NCI-H2029 (cell line): ENCODE results near the gene PNMA1.

Experiments used
- DNase-seq: peaks from one replicate; lab custom pipeline; 2025; lab: John Stamatoyannopoulos, UW

PNMA1 gene

GRCh38 chr14:73736842-73737241 lies 22.7 kb upstream of the PNMA1 start:
- DNase-seq, result no peak

GRCh38 chr14:73732006-73732405 lies 17.8 kb upstream of the PNMA1 start:
- DNase-seq, result no peak

- DNase-seq, result no peak
Measured at GRCh38 chr14:73731111-73731510, 16.9 kb upstream of the PNMA1 start.

GRCh38 chr14:73729556-73730265 lies 15.5 kb upstream of the PNMA1 start:
- no peak for DNase-seq

DNA sequence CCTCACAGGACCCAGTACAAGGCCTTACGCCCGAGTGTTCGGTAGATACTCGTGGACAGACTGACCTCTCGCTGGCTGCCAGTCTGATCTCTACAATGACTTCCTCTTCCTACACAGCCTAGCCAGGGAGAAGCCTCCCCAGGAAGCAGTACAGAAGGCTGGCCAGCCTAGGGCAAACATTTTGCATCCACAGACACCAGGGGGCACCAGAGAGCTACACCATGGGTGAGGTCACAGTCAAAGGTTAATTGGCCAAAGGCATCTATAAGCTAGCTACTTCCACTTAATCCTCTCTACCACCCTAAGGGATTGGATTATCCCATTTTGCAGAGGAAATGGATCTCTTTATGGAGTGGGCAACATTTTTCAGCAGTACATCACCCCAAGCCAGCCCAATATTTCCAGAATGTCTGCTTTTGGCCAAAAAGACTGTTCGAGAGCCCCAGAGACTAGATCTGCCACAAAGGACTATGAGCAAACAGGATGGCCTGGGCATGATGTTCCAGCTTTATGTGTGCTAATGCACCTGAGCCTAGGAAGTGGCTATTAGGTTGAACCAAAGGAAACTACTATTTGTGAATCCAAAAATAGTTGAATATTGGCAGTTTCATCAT lies 14.6 kb upstream of the PNMA1 start:
- DNase-seq, result peak; percentile 44

- DNase-seq, result no peak
Measured at GRCh38 chr14:73727166-73727565, 13.0 kb upstream of the PNMA1 start.

- no peak for DNase-seq
Measured at GRCh38 chr14:73726025-73726961, 12.1 kb upstream of the PNMA1 start.

DNA sequence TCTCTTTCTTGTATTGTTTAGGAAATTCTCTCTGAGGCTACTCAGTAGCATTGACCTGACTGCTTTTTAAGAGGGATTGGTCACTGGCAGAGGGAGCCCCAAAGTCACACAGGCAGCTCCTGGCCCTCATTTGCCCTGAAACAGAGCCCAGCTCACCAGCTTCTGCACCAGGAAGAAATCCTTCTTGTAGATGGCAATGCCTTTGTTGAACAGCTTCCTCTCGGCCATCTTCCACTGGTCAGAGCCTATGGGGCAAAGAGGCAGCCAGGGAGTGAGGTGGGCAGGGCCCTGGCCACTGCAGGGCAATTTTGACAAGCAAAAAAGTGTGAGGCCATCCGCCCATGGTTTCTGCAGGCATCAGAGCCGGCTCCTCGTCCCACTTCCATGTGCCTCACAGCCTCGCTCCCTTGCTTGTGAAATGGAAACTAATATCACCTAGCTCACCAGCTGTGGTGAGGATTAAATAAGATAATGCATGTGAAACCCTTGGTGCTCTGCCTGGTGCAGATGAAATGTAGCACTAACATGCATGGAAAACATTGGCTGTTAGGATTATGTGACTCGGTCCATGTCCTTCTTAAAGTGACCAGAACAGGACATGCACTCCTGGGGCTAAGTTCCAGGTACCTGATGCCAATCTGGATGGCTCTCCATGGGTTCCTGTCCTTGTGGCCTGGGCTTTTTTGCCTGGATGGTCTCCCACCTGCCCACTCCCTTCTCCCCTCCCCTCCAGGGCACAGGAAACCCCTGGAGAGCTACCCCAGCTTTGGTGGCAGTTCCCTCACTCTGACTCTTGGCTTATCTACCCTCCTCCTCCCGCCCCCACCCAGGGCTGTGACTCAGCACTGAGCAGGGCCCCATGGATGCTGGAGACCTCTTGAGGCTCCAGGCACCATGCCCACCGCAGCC lies 11.2 kb upstream of the PNMA1 start:
- DNase-seq, result no peak

DNA sequence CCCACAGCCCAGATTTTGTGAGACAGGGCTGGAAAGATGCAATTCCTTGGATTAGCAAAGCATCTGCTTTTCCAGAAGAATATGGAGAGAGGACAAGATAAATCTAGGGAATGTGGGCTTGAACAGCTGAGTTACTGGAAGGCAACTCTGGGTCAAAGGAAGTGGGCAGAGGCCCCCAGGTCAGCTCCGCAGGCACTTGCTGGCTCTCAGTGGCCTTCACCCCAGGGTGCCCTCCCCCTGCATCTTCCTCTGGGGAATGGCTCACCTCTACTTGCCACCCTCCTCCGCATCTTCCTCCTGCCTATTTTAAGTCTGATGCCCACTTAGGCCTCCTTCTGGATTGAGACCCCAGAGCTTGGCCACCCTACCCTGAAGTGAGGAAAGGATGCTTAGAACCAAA lies 10.5 kb upstream of the PNMA1 start:
- DNase-seq, result no peak

DNA sequence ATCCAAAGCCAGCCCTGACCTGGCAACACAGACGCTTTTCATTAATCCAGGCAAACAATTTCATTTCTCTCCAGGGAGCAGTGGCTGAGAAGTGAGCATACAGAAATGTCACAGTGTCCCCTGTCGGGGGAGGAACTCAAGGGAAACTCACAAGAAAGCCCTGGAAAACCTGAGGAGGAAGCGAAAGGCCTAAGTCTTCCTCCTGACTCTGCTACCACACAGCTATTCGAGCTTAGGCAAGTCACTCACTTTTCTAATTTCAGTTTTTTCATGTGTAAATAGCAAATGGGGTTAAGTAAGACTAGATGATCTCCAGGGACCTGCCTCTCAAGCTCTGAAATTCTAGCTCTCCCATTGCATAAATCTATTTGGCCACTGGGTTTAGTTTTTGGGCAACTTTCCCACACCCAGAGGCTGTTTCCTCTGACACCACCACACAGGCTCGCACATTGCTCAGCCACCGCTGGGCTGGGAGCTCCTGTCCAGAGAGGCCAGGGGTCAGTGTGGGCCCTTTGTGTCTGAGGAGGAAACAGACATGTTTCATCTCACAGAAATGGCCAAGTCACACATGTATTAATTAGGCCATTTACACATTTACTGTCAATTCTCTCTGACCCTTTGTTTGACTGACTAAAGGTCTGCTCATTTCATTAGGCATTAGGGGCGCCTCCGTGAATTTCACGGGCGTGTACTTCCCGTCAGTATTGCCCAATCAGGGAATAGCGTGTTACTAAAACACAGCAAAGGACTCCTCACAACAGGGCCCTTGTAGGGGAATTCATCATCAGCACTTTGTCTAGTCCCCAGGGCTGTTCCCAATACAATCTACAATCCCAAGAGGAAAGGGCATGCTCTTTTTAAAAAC lies 9.8 kb upstream of the PNMA1 start:
- no peak for DNase-seq

GRCh38 chr14:73723406-73723796 lies 9.2 kb upstream of the PNMA1 start:
- DNase-seq, result no peak

- no peak for DNase-seq
Measured at GRCh38 chr14:73722581-73722980, 8.4 kb upstream of the PNMA1 start.

GRCh38 chr14:73721101-73721821 lies 7.1 kb upstream of the PNMA1 start:
- no peak for DNase-seq

DNA sequence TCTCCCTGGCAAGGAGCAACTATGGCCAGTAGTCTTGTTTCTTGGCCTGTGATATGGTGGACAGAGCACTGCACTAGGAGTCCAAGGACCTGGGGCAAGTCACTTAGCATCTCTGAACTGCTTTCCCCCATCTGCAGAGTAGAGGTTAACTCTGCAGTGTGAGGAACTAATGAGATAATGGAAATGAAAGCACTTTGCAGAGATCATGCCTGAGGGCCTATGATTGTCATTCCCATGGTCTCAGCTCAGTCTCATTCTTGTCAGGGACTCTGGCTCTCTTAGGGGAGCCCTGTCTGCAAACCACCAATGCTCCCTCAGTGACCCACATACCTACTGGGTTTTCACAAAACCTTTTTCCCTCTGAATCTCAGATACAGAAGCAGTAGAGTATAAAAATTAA lies 6.5 kb upstream of the PNMA1 start:
- DNase-seq, result no peak

GRCh38 chr14:73719791-73720190 lies 5.6 kb upstream of the PNMA1 start:
- no peak for DNase-seq

DNA sequence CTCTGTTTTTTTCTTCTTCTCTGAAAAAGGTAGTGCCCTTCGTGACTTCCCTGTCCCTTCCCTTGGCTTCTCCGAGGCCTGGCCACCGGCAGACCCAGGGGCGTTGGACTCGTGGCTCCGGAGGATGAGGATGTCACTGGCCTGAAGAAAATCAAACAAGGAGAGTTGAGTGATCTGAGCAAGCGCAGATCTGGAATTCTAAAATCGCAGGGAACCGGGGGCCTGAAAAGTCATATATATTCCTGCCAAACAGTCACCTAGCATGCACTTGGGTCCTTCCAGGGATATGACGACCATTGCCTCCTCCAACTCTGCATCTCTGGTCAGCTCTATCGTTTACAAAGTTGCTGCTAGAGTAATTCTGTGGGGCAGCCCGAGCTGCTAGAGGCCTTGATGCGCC lies 5.2 kb upstream of the PNMA1 start:
- no peak for DNase-seq

GRCh38 chr14:73718418-73719251 lies 4.5 kb upstream of the PNMA1 start:
- no peak for DNase-seq

GRCh38 chr14:73717711-73718417 lies 3.7 kb upstream of the PNMA1 start:
- DNase-seq, result no peak

DNA sequence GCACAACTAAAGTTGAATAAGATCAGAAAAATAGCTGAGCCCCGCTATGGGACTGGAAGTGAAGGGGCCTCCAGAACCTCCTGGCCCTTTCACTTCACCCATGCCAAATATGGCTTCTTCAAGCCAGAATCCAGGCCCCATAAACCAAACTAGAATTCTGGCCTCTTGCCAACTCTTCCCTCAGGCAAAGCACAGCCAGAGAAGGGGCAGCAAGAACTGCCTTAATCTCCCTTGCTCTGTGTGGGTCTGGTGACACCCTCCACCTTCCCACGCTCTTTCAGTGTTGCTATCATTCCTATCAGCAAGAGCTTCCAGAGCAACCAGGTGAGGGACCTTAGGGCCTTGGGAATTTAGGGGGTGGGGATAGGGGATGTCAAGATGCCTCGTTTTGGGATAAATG lies 3.1 kb upstream of the PNMA1 start:
- no peak for DNase-seq
